HCT116 (cell line): Measurements from ENCODE around the gene SYNJ2. TPM values are rescaled to one million over a fixed set of nuclear protein-coding genes. Genes with fewer than 3 reads are reported as not detected.

Experiments used
- ATAC-seq: fragments of 200-7000 bp; cut with Tn5 transposase; 2 replicates; pipeline ENCODE4 v1.9.1; 2020; ENCODE audit warnings: mild to moderate bottlenecking, moderate library complexity
- BruUV-seq: library from RNA; stranded (reverse); fragments of 400-500 nt; replicated peaks from 2 replicates; lab custom pipeline; 2021; lab: Mats Ljungman, UMichigan
- CTCF ChIA-PET: fragments of 300-600 bp; sonication (Branson Sonifier 250); formaldehyde crosslinking; loops from one replicate; lab custom pipeline; 2021; ENCODE audit warnings: antibody characterized with exemption; lab: Charles Lee
- POLR2A ChIA-PET: fragments of 300-600, 350-600 bp; sonication (Branson Sonifier 250); formaldehyde crosslinking; loops from one replicate; lab custom pipeline; 2021; ENCODE audit warnings: antibody characterized with exemption; lab: Charles Lee
- RAD21 ChIA-PET, 2 experiments: fragments of 300-600 bp; sonication (Branson Sonifier 250); formaldehyde crosslinking; loops; one replicate each; lab custom pipeline; 2023; ENCODE audit warnings: low total read pairs in 2 of 2; ENCODE audit not compliant: uncharacterized antibody in 2 of 2, unreplicated experiment in 2 of 2, low non-redundant PET in 1 of 2; lab: Charles Lee
- DNase-seq: peaks from one replicate; pipeline ENCODE4 v3.0.0-alpha.2; 2010; ENCODE audit warnings: low read depth, low spot score
- H2AFZ ChIP-seq: fragments of 200-600 bp; shearing (Covaris generic), sonication (generic); 2 replicates; pipeline ENCODE4 v1.6.1; 2017; ENCODE audit warnings: low read depth, mixed run types, mixed read lengths, antibody characterized with exemption, low read length; ENCODE audit not compliant: poor library complexity, severe bottlenecking
- H3K27ac ChIP-seq: 2 replicates; pipeline ENCODE4 v1.5.1; 2012; ENCODE audit warnings: low read depth, low read length
- H3K27me3 ChIP-seq: fragments of 200-600 bp; sonication (generic); 2 replicates; pipeline ENCODE4 v1.6.1; 2016; ENCODE audit warnings: mixed run types, low read length, mixed read lengths; ENCODE audit not compliant: insufficient read depth
- H3K36me3 ChIP-seq, 2 experiments: fragments of 200-500 bp in 1 of 2; fragments of 200-600 bp in 1 of 2; sonication (Bioruptor generic) in 1 of 2; sonication (generic) in 1 of 2; 2 replicates each; pipeline versions ENCODE4 v1.5.1 to v1.6.1; 2014 to 2016; ENCODE audit warnings: low read length in 2 of 2, inconsistent platforms in 1 of 2, mixed read lengths in 1 of 2, mixed run types in 1 of 2; ENCODE audit not compliant: insufficient read depth in 2 of 2, control insufficient read depth in 1 of 2
- H3K4me1 ChIP-seq, 2 experiments: fragments of 200-600 bp in 1 of 2; sonication (generic) in 1 of 2; 2 replicates each; pipeline versions ENCODE4 v1.5.1 to v1.6.1; 2012 to 2017; ENCODE audit warnings: low read length in 2 of 2, inconsistent platforms in 1 of 2, mild to moderate bottlenecking in 1 of 2, mixed read lengths in 1 of 2, mixed run types in 1 of 2, moderate library complexity in 1 of 2; ENCODE audit not compliant: insufficient read depth in 2 of 2, control insufficient read depth in 1 of 2
- H3K4me2 ChIP-seq: fragments of 200-600 bp; sonication (generic); 2 replicates; pipeline ENCODE4 v1.6.1; 2017; ENCODE audit warnings: mixed run types, low read length, mixed read lengths
- H3K4me3 ChIP-seq, 2 experiments: fragments of 200-600 bp in 1 of 2; sonication (generic) in 1 of 2; replicated peaks in 1 of 2; 2 replicates each; pipeline ENCODE4 v1.5.1; 2011 to 2016; ENCODE audit warnings: low read length in 2 of 2, control low read depth in 1 of 2, low read depth in 1 of 2, mild to moderate bottlenecking in 1 of 2, mixed read lengths in 1 of 2, mixed run types in 1 of 2
- H3K79me2 ChIP-seq: fragments of 200-600 bp; sonication (generic); 2 replicates; pipeline ENCODE4 v1.6.1; 2017; ENCODE audit warnings: mild to moderate bottlenecking, mixed run types, low read length, moderate library complexity, mixed read lengths; ENCODE audit not compliant: insufficient read depth
- H3K9ac ChIP-seq: fragments of 200-600 bp; sonication (generic); 2 replicates; pipeline ENCODE4 v1.6.1; 2016; ENCODE audit warnings: low read length, mixed read lengths
- H3K9me2 ChIP-seq: fragments of 200-600 bp; sonication (generic), shearing (Covaris generic); 2 replicates; pipeline ENCODE4 v1.6.1; 2017; ENCODE audit warnings: mixed run types, mild to moderate bottlenecking, moderate library complexity; ENCODE audit not compliant: insufficient read depth
- H3K9me3 ChIP-seq, 2 experiments: fragments of 200-500 bp in 1 of 2; fragments of 200-600 bp in 1 of 2; sonication (Bioruptor generic) in 1 of 2; sonication (generic) in 1 of 2; 2 replicates each; pipeline ENCODE4 v1.6.1; 2014 to 2017; ENCODE audit warnings: low read length in 2 of 2, mixed read lengths in 2 of 2, inconsistent platforms in 1 of 2, low read depth in 1 of 2, mild to moderate bottlenecking in 1 of 2, mixed run types in 1 of 2, moderate library complexity in 1 of 2; ENCODE audit not compliant: control insufficient read depth in 1 of 2, insufficient read depth in 1 of 2
- H4K20me1 ChIP-seq: fragments of 200-600 bp; sonication (generic), shearing (Covaris generic); 2 replicates; pipeline ENCODE4 v1.6.1; 2017; ENCODE audit warnings: mixed run types, mild to moderate bottlenecking, moderate library complexity; ENCODE audit not compliant: insufficient read depth
- ATF3 ChIP-seq: IDR thresholded peaks from 2 replicates; pipeline ENCODE4 v1.6.1; 2012
- CBX3 ChIP-seq: IDR thresholded peaks from 2 replicates; pipeline ENCODE4 v1.6.1; 2012; ENCODE audit warnings: low read depth
- CEBPB ChIP-seq: IDR thresholded peaks from 2 replicates; pipeline ENCODE4 v1.6.1; 2012; ENCODE audit warnings: low read depth
- CTCF ChIP-seq, 3 experiments: fragments of 200-600 bp in 1 of 3; sonication (generic) in 1 of 3; IDR thresholded peaks in 2 of 3; conservative IDR thresholded peaks in 1 of 3; 2 replicates each; pipeline ENCODE4 v1.5.1; 2012 to 2017; ENCODE audit warnings: low read depth in 2 of 3, low read length in 2 of 3, antibody characterized with exemption in 1 of 3, borderline replicate concordance in 1 of 3, control low read depth in 1 of 3, mild to moderate bottlenecking in 1 of 3, mixed read lengths in 1 of 3, mixed run types in 1 of 3, moderate library complexity in 1 of 3; ENCODE audit not compliant: insufficient read depth in 1 of 3
- EGR1 ChIP-seq: IDR thresholded peaks from 2 replicates; pipeline ENCODE4 v1.6.1; 2012; ENCODE audit warnings: low read depth
- EZH2phosphoT487 ChIP-seq: fragments of 200-600 bp; IDR thresholded peaks from 2 replicates; pipeline ENCODE4 v1.6.1; 2018; ENCODE audit warnings: antibody characterized with exemption, borderline replicate concordance
- MAX ChIP-seq: IDR thresholded peaks from 2 replicates; pipeline ENCODE4 v1.6.1; 2012
- POLR2AphosphoS5 ChIP-seq: IDR thresholded peaks from 2 replicates; pipeline ENCODE4 v1.6.1; 2011; ENCODE audit warnings: mild to moderate bottlenecking, low read depth, low read length, moderate library complexity
- SIN3A ChIP-seq: IDR thresholded peaks from 2 replicates; pipeline ENCODE4 v1.6.1; 2012; ENCODE audit warnings: low read depth
- ZBTB33 ChIP-seq: IDR thresholded peaks from 2 replicates; pipeline ENCODE4 v1.6.1; 2011; ENCODE audit warnings: mild to moderate bottlenecking, low read length, moderate library complexity; ENCODE audit not compliant: insufficient replicate concordance; ENCODE audit errors: extremely low read depth
- ZFX ChIP-seq: fragments of 450-650 bp; IDR thresholded peaks from 2 replicates; pipeline ENCODE4 v1.6.1; 2017
- ZNF274 ChIP-seq: fragments of 200-500 bp; sonication (Bioruptor generic); IDR thresholded peaks from 2 replicates; pipeline ENCODE4 v1.6.1; 2014; ENCODE audit warnings: mild to moderate bottlenecking, low read depth, low read length, inconsistent platforms
- intact Hi-C: fragments of 100-400 bp; cut with micrococcal nuclease; formaldehyde crosslinking; loops from 2 replicates; pipeline ENCODE4 v1.10.0; 2022
- total RNA-seq: library from RNA; stranded (reverse); gene quantifications from one replicate; pipeline ENCODE4 v1.2.1, GENCODE V29; 2021; ENCODE audit not compliant: unreplicated experiment

SYNJ2 gene
- total RNA-seq, 1 experiment from 2014 or later: 23.9 TPM

GRCh38 chr6:157966589-157966977 is 15.1 kb upstream of the SYNJ2 start:
- ChIA-PET POLR2A (no interaction called here), CTCF (no interaction called here), RAD21 (no interaction called here)
- Histone ChIP-seq H3K9ac (no peak overlapping the region), H3K36me3 (no peaks in the 10 kb centered on the region), H3K79me2 (no peaks in the 10 kb centered on the region), H3K4me1 (peaks cover 9% of the 10 kb centered on the region in 2 experiments; a peak in 3 of 4 replicates), H3K9me2 (no peaks in the 10 kb centered on the region), H3K9me3 (no peaks in the 10 kb centered on the region), H3K4me2 (no peak overlapping the region), H3K27me3 (no peaks in the 10 kb centered on the region), H4K20me1 (no peaks in the 10 kb centered on the region), H3K27ac (no peak overlapping the region), H3K4me3 (no peak overlapping the region), H2AFZ (no peak overlapping the region)
- intact Hi-C loops: no loop called here
- DNase-seq (no peak), ATAC-seq (no peak)
- BruUV-seq: no TSS peak
- TF ChIP-seq POLR2AphosphoS5 (no peak), EZH2phosphoT487 (no peak)

GRCh38 chr6:157967020-157967419 is 14.6 kb upstream of the SYNJ2 start:
- no peak for DNase-seq
- no peak overlapping the region for H2AFZ ChIP-seq
- H3K9ac ChIP-seq: no peak overlapping the region
- POLR2A ChIA-PET: no interaction called here
- no peaks in the 10 kb centered on the region for H3K79me2 ChIP-seq
- no peaks in the 10 kb centered on the region for H4K20me1 ChIP-seq
- no peak overlapping the region for H3K4me2 ChIP-seq
- no peaks in the 10 kb centered on the region for H3K27me3 ChIP-seq
- RAD21 ChIA-PET: no interaction called here
- TF ChIP-seq POLR2AphosphoS5 (no peak), ZNF274 (no peak), CBX3 (no peak), ZFX (no peak), MAX (no peak), EZH2phosphoT487 (no peak), SIN3A (no peak), ATF3 (no peak), ZBTB33 (no peak), CEBPB (no peak), EGR1 (no peak), CTCF (IDR thresholded peaks at IDR 0.05 in 2 of 3, conservative IDR thresholded peaks at IDR 0.05 in 1 of 3; ENCODE audit: borderline replicate concordance in 1 of 3, insufficient read depth in 1 of 3, low read depth in 2 of 3, low read length in 2 of 3) (no peak)
- TF ChIP-seq, all 23 proteins: peak for 0
- H3K27ac ChIP-seq: no peak overlapping the region
- H3K9me3 ChIP-seq: no peaks in the 10 kb centered on the region
- H3K36me3 ChIP-seq: no peaks in the 10 kb centered on the region
- BruUV-seq: no TSS peak
- no peak overlapping the region for H3K4me3 ChIP-seq
- CTCF ChIA-PET: no interaction called here
- intact Hi-C loops: no loop called here
- no peak for ATAC-seq
- H3K4me1 ChIP-seq: peaks cover 9% of the 10 kb centered on the region in 2 experiments; a peak in 3 of 4 replicates
- H3K9me2 ChIP-seq: no peaks in the 10 kb centered on the region
